ENCODE measurements around the gene CLINT1.

- TF ChIP-seq CTCF (IDR thresholded peaks at IDR 0.05): no peak
- TF ChIP-seq POLR2AphosphoS5 (IDR thresholded peaks at IDR 0.05; ENCODE audit: insufficient read depth in 1 of 2, low read depth in 1 of 2): no peak
Measured at GRCh38 chr5:157818368-157818767, 40.6 kb downstream of the CLINT1 start.
